Upper lobe of left lung (tissue), 6 donors: Measurements from ENCODE around the gene PLXNB1. TPM values are rescaled to one million over a fixed set of nuclear protein-coding genes. Genes with fewer than 3 reads are reported as not detected.
A peak's percentile ranks its signal among the peaks of the same experiment; 100 is the strongest.

ENCODE experiments used
- ATAC-seq, 2 donors: fragments of 200-7000 bp; cut with Tn5 transposase; one replicate each; pipeline ENCODE4 v1.9.1; 2022; ENCODE audit warnings: mild to moderate bottlenecking in 2 of 2, moderate library complexity in 2 of 2; ENCODE audit not compliant: low FRiP score in 2 of 2
- DNase-seq, 2 donors: peaks; one replicate each; pipeline ENCODE4 v3.0.0-alpha.2; 2019 to 2020
- H3K27ac ChIP-seq, 4 donors: fragments of 200-600 bp; sonication (generic); one replicate each; pipeline ENCODE4 v1.5.1; 2016 to 2019
- H3K27me3 ChIP-seq, 4 donors: fragments of 200-600 bp; sonication (generic); one replicate each; pipeline ENCODE4 v1.5.1; 2017 to 2019
- H3K36me3 ChIP-seq, 4 donors: fragments of 200-600 bp; sonication (generic); one replicate each; pipeline ENCODE4 v1.5.1; 2016 to 2019
- H3K4me1 ChIP-seq, 4 donors: fragments of 200-600 bp; sonication (generic); one replicate each; pipeline ENCODE4 v1.5.1; 2018 to 2019
- H3K4me3 ChIP-seq, 4 donors: fragments of 200-600 bp; sonication (generic); one replicate each; pipeline ENCODE4 v1.5.1; 2017 to 2019; ENCODE audit warnings: mild to moderate bottlenecking in 2 of 4, moderate library complexity in 1 of 4
- H3K9me3 ChIP-seq, 4 donors: fragments of 200-600 bp; sonication (generic); one replicate each; pipeline ENCODE4 v1.5.1; 2018 to 2019
- EP300 ChIP-seq, 4 donors: sonication (generic); formaldehyde crosslinking; IDR thresholded peaks; one replicate each; pipeline ENCODE4 v1.5.1; 2017; ENCODE audit warnings: antibody characterized with exemption in 4 of 4, control low read depth in 2 of 4
- POLR2A ChIP-seq, 4 donors: fragments of 450-650 bp; IDR thresholded peaks; one replicate each; pipeline ENCODE4 v1.5.1; 2016 to 2017; ENCODE audit warnings: antibody characterized with exemption in 4 of 4, mild to moderate bottlenecking in 2 of 4
- POLR2AphosphoS5 ChIP-seq, 2 donors: sonication (generic); formaldehyde crosslinking; IDR thresholded peaks; one replicate each; pipeline ENCODE4 v1.5.1; 2017; ENCODE audit warnings: antibody characterized with exemption in 2 of 2
- WGBS, 2 donors: methylation state at CpG; one replicate each; pipeline ENCODE4 v1.1.5; 2017 to 2018; 5-methylcytosine and 5-hydroxymethylcytosine counted together
- total RNA-seq, 6 donors: library from RNA; depleted of rRNA in 4 of 6; stranded (reverse); fragments of >200 nt in 4 of 6; gene quantifications; one replicate each; pipeline versions ENCODE4 v1.1.0 to v1.2.1, GENCODE V29; 2016 to 2021
- TF ChIP-seq, protein P1 (sequence below), 6 experiments: fragments of 450-650 bp in 4 of 6; fragments of 200-600 bp in 2 of 6; sonication (generic) in 2 of 6; IDR thresholded peaks; one replicate each; pipeline ENCODE4 v1.5.1; 2016 to 2019; ENCODE audit warnings: antibody characterized with exemption in 6 of 6
- donor health status: DM: no; HTN: no; CAD: no; lungs with moderate emphysema.
- donor health status: DM: no; HTN: yes; CAD: no; lungs with severe emphysema.

Gene PLXNB1
- total RNA-seq, 6 donors from 2014 or later: 91.2 to 588 (median 123) TPM

- WGBS, 2 donors: 0% methylated on average over 1 to 5 of the region's 5 CpGs
Measured at GRCh38 chr3:48472673-48472922, 42.7 kb upstream of the PLXNB1 start.

GRCh38 chr3:48470286-48470685, 40.4 kb upstream of the PLXNB1 start:
- peaks cover 65 to 78% (median 70%) of the 10 kb centered on the region in 4 donors for H3K4me1 ChIP-seq
- DNase-seq (peak in 1 of 2 donors; percentile 26), ATAC-seq (no peak)
- peaks cover 0 to 33% (median 31%) of the 10 kb centered on the region in 4 donors for H3K36me3 ChIP-seq
- TF ChIP-seq, protein P1, sequence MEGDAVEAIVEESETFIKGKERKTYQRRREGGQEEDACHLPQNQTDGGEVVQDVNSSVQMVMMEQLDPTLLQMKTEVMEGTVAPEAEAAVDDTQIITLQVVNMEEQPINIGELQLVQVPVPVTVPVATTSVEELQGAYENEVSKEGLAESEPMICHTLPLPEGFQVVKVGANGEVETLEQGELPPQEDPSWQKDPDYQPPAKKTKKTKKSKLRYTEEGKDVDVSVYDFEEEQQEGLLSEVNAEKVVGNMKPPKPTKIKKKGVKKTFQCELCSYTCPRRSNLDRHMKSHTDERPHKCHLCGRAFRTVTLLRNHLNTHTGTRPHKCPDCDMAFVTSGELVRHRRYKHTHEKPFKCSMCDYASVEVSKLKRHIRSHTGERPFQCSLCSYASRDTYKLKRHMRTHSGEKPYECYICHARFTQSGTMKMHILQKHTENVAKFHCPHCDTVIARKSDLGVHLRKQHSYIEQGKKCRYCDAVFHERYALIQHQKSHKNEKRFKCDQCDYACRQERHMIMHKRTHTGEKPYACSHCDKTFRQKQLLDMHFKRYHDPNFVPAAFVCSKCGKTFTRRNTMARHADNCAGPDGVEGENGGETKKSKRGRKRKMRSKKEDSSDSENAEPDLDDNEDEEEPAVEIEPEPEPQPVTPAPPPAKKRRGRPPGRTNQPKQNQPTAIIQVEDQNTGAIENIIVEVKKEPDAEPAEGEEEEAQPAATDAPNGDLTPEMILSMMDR (IDR thresholded peaks at IDR 0.05): no peak
- TF ChIP-seq POLR2AphosphoS5 (IDR thresholded peaks at IDR 0.05) (no peak), EP300 (IDR thresholded peaks at IDR 0.05) (no peak), POLR2A (IDR thresholded peaks at IDR 0.05) (no peak)
- no peaks in the 10 kb centered on the region for H3K27me3 ChIP-seq
- H3K9me3 ChIP-seq: no peaks in the 10 kb centered on the region
- H3K4me3 ChIP-seq: no peak overlapping the region
- WGBS, 2 donors: 30% methylated on average over 1 of the region's 1 CpG; no CpG with 5 or more reads in 1 of the 2 donors
- peak overlapping the region; percentile 40 to 100 (median 97) for H3K27ac ChIP-seq

More at GRCh38 chr3:48472673-48472922, 42.7 kb upstream of the PLXNB1 start:
- H3K36me3 ChIP-seq: peaks cover 0 to 32% (median 26%) of the 10 kb centered on the region in 4 donors
- no peaks in the 10 kb centered on the region for H3K27me3 ChIP-seq
- H3K27ac ChIP-seq: peak overlapping the region; percentile 97 to 99 (median 98)
- peak overlapping the region; percentile 72 to 85 (median 76) for H3K4me3 ChIP-seq
- H3K9me3 ChIP-seq: no peaks in the 10 kb centered on the region
- peaks cover 50 to 61% (median 53%) of the 10 kb centered on the region in 4 donors for H3K4me1 ChIP-seq
- DNase-seq: peak in 1 of 2 donors; percentile 26
- TF ChIP-seq POLR2AphosphoS5 (IDR thresholded peaks at IDR 0.05) (no peak), EP300 (IDR thresholded peaks at IDR 0.05) (no peak), POLR2A (IDR thresholded peaks at IDR 0.05) (no peak)
- TF ChIP-seq, protein P1 (IDR thresholded peaks at IDR 0.05): no peak
- ATAC-seq: peak; percentile 44 to 60

DNA sequence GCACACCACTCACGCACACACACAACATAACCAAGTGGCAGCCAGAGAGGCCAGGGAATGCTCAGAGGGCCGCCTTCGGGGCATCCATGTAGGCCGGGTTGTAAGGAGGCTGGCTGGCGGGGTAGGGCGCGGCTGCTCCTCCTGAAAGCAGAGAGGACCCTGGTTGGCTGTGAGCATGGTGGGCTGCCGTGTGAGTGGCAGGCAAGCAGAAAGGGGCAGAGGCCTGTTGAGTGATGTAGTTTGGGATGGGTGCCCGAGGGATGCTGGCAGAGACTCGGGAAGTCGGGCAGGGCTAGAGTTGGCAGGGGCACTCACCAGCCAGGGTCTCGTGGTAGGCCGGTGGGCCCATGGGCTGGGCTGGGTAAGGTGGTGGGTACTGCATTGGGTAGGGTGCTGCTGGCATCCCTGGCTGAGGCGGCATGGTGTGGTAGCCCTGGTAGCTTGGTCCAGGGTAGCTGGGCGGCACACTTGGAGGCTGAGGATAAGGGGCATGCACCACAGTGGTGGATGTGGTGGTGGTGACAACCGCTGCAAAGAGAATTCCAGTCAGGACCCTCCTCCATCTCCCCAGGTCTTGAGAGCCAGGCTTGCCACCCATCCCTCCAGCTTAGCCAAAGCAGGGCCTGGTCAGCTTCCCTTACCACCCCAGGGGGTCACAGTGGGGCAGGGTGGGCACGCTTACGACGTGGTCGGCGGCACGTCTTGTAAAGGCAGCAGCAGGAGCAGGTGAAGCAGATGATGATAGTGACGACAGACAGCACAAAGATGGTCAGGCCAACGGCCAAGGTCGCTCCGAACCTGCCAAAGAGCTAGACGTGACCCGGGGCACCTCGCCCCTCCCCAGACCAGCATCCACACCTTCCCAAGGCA, 39.4 kb upstream of the PLXNB1 start:
- H3K4me3 ChIP-seq: no peak overlapping the region
- H3K9me3 ChIP-seq: no peaks in the 10 kb centered on the region
- H3K27me3 ChIP-seq: no peaks in the 10 kb centered on the region
- DNase-seq: peak in 1 of 2 donors; percentile 76
- TF ChIP-seq, protein P1 (IDR thresholded peaks at IDR 0.05): no peak
- TF ChIP-seq POLR2AphosphoS5 (IDR thresholded peaks at IDR 0.05) (no peak), POLR2A (IDR thresholded peaks at IDR 0.05) (no peak)
- WGBS, 2 donors: 83 to 92% methylated on average over 16 to 28 of the region's 29 CpGs
- H3K4me1 ChIP-seq: peaks cover 71 to 87% (median 76%) of the 10 kb centered on the region in 4 donors
- ATAC-seq: no peak
- H3K36me3 ChIP-seq: peaks cover 0 to 38% (median 31%) of the 10 kb centered on the region in 4 donors
- H3K27ac ChIP-seq: peak overlapping the region; percentile 40 to 100 (median 97)

DNA sequence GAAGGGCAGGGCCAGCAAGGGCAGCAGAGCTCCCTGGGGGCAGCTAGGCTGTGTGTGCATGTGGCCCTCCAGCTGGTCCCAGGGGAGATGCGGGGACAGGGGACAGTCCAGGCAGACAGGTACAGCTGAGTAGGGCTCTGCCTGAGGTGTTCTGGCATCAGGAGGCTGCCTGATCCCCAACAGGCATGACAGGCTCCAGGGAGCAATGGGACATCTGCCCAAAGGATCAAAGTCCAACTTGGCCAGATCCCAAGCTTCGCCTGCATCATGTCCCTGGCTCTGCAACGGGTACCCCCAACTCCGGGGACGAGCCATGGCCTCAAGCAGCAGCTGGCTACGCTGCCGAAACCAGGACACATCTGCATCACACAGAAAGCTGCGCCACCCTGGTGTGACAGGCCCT, 38.4 kb upstream of the PLXNB1 start:
- Histone ChIP-seq H3K27me3 (no peaks in the 10 kb centered on the region), H3K9me3 (no peaks in the 10 kb centered on the region), H3K4me3 (no peak overlapping the region), H3K27ac (peak overlapping the region in 3 of 4 donors; percentile 97 to 100 (median 97)), H3K36me3 (peaks cover 0 to 45% (median 31%) of the 10 kb centered on the region in 4 donors), H3K4me1 (peaks cover 67 to 82% (median 71%) of the 10 kb centered on the region in 4 donors)
- TF ChIP-seq EP300 (IDR thresholded peaks at IDR 0.05) (no peak), POLR2AphosphoS5 (IDR thresholded peaks at IDR 0.05) (no peak), POLR2A (IDR thresholded peaks at IDR 0.05) (no peak)
- TF ChIP-seq, protein P1 (IDR thresholded peaks at IDR 0.05): no peak
- WGBS, 2 donors: 92% methylated on average over 8 of the region's 8 CpGs; no CpG with 5 or more reads in 1 of the 2 donors
- DNase-seq: peak in 1 of 2 donors; percentile 50
- ATAC-seq: no peak
